SK-N-SH (cell line): ENCODE data around the gene PCP2. TPM values are rescaled to one million over a fixed set of nuclear protein-coding genes. Genes with fewer than 3 reads are reported as not detected.
A peak's percentile ranks its signal among the peaks of the same experiment; 100 is the strongest.

Experiments used
- CTCF ChIA-PET: fragments of 300-600, 350-600 bp; formaldehyde crosslinking; extraction: SDS; loops from one replicate; lab custom pipeline; 2021; lab: Yijun Ruan, JAX
- POLR2A ChIA-PET: fragments of 350-600 bp; sonication (Branson Sonifier 250); formaldehyde crosslinking; extraction: SDS; loops from one replicate; lab custom pipeline; 2020; ENCODE audit warnings: antibody characterized with exemption, inconsistent platforms; lab: Yijun Ruan, JAX
- DNase-seq: peaks from one replicate; pipeline ENCODE4 v3.0.0; 2012
- H2AFZ ChIP-seq: fragments of 200-600 bp; sonication (generic); 2 replicates; pipeline ENCODE4 v1.8.1; 2016; ENCODE audit warnings: antibody characterized with exemption, mild to moderate bottlenecking, low read depth
- H3F3A ChIP-seq: fragments of 200-600 bp; sonication (generic); replicated peaks from 2 replicates; pipeline ENCODE3; 2016; ENCODE audit warnings: antibody characterized with exemption, mild to moderate bottlenecking; ENCODE audit not compliant: insufficient read depth
- H3K27ac ChIP-seq, 2 experiments: fragments of 200-500 bp in 1 of 2; fragments of 200-600 bp in 1 of 2; sonication (Bioruptor generic) in 1 of 2; sonication (generic), shearing (Covaris generic) in 1 of 2; 2 replicates each; pipeline versions ENCODE4 v1.5.1 to v1.6.1; 2014 to 2016; ENCODE audit warnings: low read depth in 2 of 2, inconsistent platforms in 1 of 2, low read length in 1 of 2, mild to moderate bottlenecking in 1 of 2, mixed read lengths in 1 of 2
- H3K27me3 ChIP-seq: fragments of 200-600 bp; sonication (generic), shearing (Covaris generic); 2 replicates; pipeline ENCODE4 v1.6.1; 2016; ENCODE audit warnings: mixed run types; ENCODE audit not compliant: insufficient read depth
- H3K36me3 ChIP-seq, 2 experiments: fragments of 200-500 bp in 1 of 2; fragments of 200-600 bp in 1 of 2; sonication (Bioruptor generic) in 1 of 2; sonication (generic) in 1 of 2; replicated peaks in 1 of 2; 2 replicates each; pipeline versions ENCODE3 to v1.5.1; 2014 to 2016; ENCODE audit warnings: low read length in 1 of 2, mild to moderate bottlenecking in 1 of 2; ENCODE audit not compliant: insufficient read depth in 2 of 2, control insufficient read depth in 1 of 2
- H3K4me1 ChIP-seq, 2 experiments: fragments of 200-500 bp in 1 of 2; fragments of 200-600 bp in 1 of 2; sonication (Bioruptor generic) in 1 of 2; sonication (generic), shearing (Covaris generic) in 1 of 2; 2 replicates each; pipeline versions ENCODE4 v1.5.1 to v1.6.1; 2014 to 2016; ENCODE audit warnings: low read depth in 1 of 2, low read length in 1 of 2, mixed run types in 1 of 2; ENCODE audit not compliant: insufficient read depth in 2 of 2, control insufficient read depth in 1 of 2
- H3K4me2 ChIP-seq: fragments of 200-600 bp; sonication (generic), shearing (Covaris generic); 2 replicates; pipeline ENCODE4 v1.6.1; 2017; ENCODE audit warnings: mixed run types
- H3K4me3 ChIP-seq, 2 experiments: fragments of 200-500 bp in 1 of 2; fragments of 200-600 bp in 1 of 2; sonication (Bioruptor generic) in 1 of 2; sonication (generic), shearing (Covaris generic) in 1 of 2; 2 replicates each; pipeline versions ENCODE4 v1.5.1 to v1.8.1; 2014 to 2016; ENCODE audit warnings: low read depth in 2 of 2, inconsistent platforms in 1 of 2, low read length in 1 of 2, mild to moderate bottlenecking in 1 of 2, mixed read lengths in 1 of 2, moderate library complexity in 1 of 2
- H3K79me2 ChIP-seq: fragments of 200-600 bp; sonication (generic); 2 replicates; pipeline ENCODE4 v1.8.1; 2017; ENCODE audit warnings: mild to moderate bottlenecking; ENCODE audit not compliant: insufficient read depth
- H3K9ac ChIP-seq: fragments of 200-600 bp; sonication (generic); 2 replicates; pipeline ENCODE4 v1.6.1; 2017; ENCODE audit warnings: mixed run types
- H3K9me2 ChIP-seq: fragments of 200-600 bp; sonication (generic); 2 replicates; pipeline ENCODE4 v1.6.1; 2017; ENCODE audit warnings: mixed run types
- H3K9me3 ChIP-seq: fragments of 200-600 bp; sonication (generic); 2 replicates; pipeline ENCODE4 v1.6.1; 2017; ENCODE audit warnings: mixed run types, mild to moderate bottlenecking, moderate library complexity
- H4K20me1 ChIP-seq: fragments of 200-600 bp; sonication (generic); 2 replicates; pipeline ENCODE4 v1.6.1; 2017; ENCODE audit warnings: mild to moderate bottlenecking, mixed run types; ENCODE audit not compliant: insufficient read depth
- CHD2 ChIP-seq: fragments of 150-350 bp; IDR thresholded peaks from 2 replicates; pipeline ENCODE4 v1.6.1; 2018; ENCODE audit warnings: low read length; ENCODE audit not compliant: partially characterized antibody
- ELF1 ChIP-seq: IDR thresholded peaks from 2 replicates; pipeline ENCODE4 v1.4.0; 2012
- EP300 ChIP-seq, 2 experiments: IDR thresholded peaks; 2 replicates each; pipeline versions ENCODE4 v1.4.0 to v1.6.1; 2012; ENCODE audit warnings: borderline replicate concordance in 1 of 2, low read depth in 1 of 2, low read length in 1 of 2
- MXI1 ChIP-seq: IDR thresholded peaks from 2 replicates; pipeline ENCODE4 v1.6.1; 2012; ENCODE audit warnings: mild to moderate bottlenecking, low read depth, low read length, improper control_type of control experiment
- NRF1 ChIP-seq: IDR thresholded peaks from 2 replicates; pipeline ENCODE4 v1.6.1; 2012; ENCODE audit warnings: low read depth, mild to moderate bottlenecking, low read length
- POLR2AphosphoS5 ChIP-seq: IDR thresholded peaks from 2 replicates; pipeline ENCODE4 v1.6.1; 2012; ENCODE audit warnings: low read depth, low read length
- RFX5 ChIP-seq: IDR thresholded peaks from 2 replicates; pipeline ENCODE4 v1.6.1; 2012; ENCODE audit warnings: mild to moderate bottlenecking, improper control_type of control experiment, low read length
- RXRA ChIP-seq: IDR thresholded peaks from 2 replicates; pipeline ENCODE4 v1.4.0; 2012; ENCODE audit warnings: low read depth, mild to moderate bottlenecking, borderline replicate concordance
- TAF1 ChIP-seq: IDR thresholded peaks from 2 replicates; pipeline ENCODE4 v1.6.1; 2012; ENCODE audit warnings: low read depth, mild to moderate bottlenecking, low read length, moderate library complexity, borderline replicate concordance
- TCF12 ChIP-seq: IDR thresholded peaks from 2 replicates; pipeline ENCODE4 v1.4.0; 2012
- TEAD4 ChIP-seq: IDR thresholded peaks from 2 replicates; pipeline ENCODE4 v1.4.0; 2012; ENCODE audit warnings: mild to moderate bottlenecking, borderline replicate concordance; ENCODE audit not compliant: insufficient read depth
- YY1 ChIP-seq: IDR thresholded peaks from 2 replicates; pipeline ENCODE4 v1.4.0; 2012; ENCODE audit warnings: low read depth, mild to moderate bottlenecking
- whole genome bisulfite sequencing: methylation state at CpG from one replicate; pipeline ENCODE4 v1.1.6; 2017; ENCODE audit warnings: low lambda C conversion rate; 5-methylcytosine and 5-hydroxymethylcytosine counted together
- polyA plus RNA-seq, 3 experiments: library from polyadenylated mRNA; depleted of rRNA; stranded (reverse); fragments of >200 nt; gene quantifications; 2 replicates each; pipeline ENCODE4 v1.2.3, GENCODE V29; 2012
- TF ChIP-seq, protein P1 (sequence below): fragments of 150-350 bp; IDR thresholded peaks from 2 replicates; pipeline ENCODE4 v1.6.1; 2017; ENCODE audit warnings: antibody characterized with exemption, low read length, low read depth, borderline replicate concordance
- TF ChIP-seq, protein P2 (sequence below): IDR thresholded peaks from 2 replicates; pipeline ENCODE4 v1.4.0; 2012; ENCODE audit warnings: low read depth
- TF ChIP-seq, protein P3 (sequence below): IDR thresholded peaks from 2 replicates; pipeline ENCODE4 v1.4.0; 2012; ENCODE audit warnings: low read depth, borderline replicate concordance
- TF ChIP-seq, protein P4 (sequence below): fragments of 200-600 bp; sonication (generic); IDR thresholded peaks from 2 replicates; pipeline ENCODE4 v1.6.1; 2017; ENCODE audit warnings: antibody characterized with exemption, mild to moderate bottlenecking, moderate library complexity
- TF ChIP-seq, protein P5 (sequence below): IDR thresholded peaks from 2 replicates; pipeline ENCODE4 v1.6.1; 2012; ENCODE audit warnings: mild to moderate bottlenecking, low read depth, low read length, moderate library complexity

PCP2 gene
- polyA plus RNA-seq, 1 of the 3 experiments (the other 2 are of a cell fraction): not detected

DNA sequence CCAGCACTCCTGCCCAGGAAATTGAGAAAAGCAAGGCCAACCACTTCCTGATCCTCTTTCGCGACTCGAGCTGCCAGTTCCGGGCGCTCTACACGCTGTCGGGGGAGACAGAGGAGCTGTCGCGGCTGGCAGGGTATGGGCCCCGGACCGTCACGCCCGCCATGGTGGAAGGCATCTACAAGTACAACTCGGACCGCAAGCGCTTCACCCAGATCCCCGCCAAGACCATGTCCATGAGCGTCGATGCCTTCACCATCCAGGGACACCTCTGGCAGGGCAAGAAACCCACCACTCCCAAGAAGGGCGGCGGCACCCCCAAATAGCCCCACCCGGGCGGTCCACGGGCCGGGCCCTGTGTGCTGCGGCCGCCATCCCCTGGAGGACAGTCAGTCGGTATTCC, 15.8 kb downstream of the PCP2 start:
- Histone ChIP-seq H3K9me2 (no peaks in the 10 kb centered on the region), H4K20me1 (no peaks in the 10 kb centered on the region), H3K9ac (no peak overlapping the region), H3K27me3 (no peaks in the 10 kb centered on the region), H3F3A (peaks cover 4% of the 10 kb centered on the region), H2AFZ (no peak overlapping the region), H3K36me3 (peaks cover 3 to 31% of the 10 kb centered on the region in 2 experiments), H3K9me3 (no peaks in the 10 kb centered on the region), H3K4me2 (no peak overlapping the region), H3K79me2 (no peaks in the 10 kb centered on the region), H3K4me1 (peaks cover 0 to 42% of the 10 kb centered on the region in 2 experiments; a peak in 1 of 4 replicates), H3K4me3 (no peak overlapping the region), H3K27ac (peak overlapping the region in 1 of 2 experiments; percentile 98; a peak in 2 of 4 replicates)
- CTCF ChIA-PET: interaction anchor here (0.7 to 4.1 kb wide), 7 partner anchors 12 to 264 kb away, joined by 3 to 40 read pairs (median 5); partner anchors contain the start of genes CAMSAP3 and TRAPPC5
- no peak for TF ChIP-seq TCF12
- TF ChIP-seq TEAD4: no peak
- TF ChIP-seq EP300 (IDR thresholded peaks at IDR 0.05; ENCODE audit: borderline replicate concordance in 1 of 2, low read depth in 1 of 2, low read length in 1 of 2): no peak
- TF ChIP-seq RXRA: no peak
- no peak for TF ChIP-seq CHD2
- no peak for TF ChIP-seq MXI1
- TF ChIP-seq, protein P1, sequence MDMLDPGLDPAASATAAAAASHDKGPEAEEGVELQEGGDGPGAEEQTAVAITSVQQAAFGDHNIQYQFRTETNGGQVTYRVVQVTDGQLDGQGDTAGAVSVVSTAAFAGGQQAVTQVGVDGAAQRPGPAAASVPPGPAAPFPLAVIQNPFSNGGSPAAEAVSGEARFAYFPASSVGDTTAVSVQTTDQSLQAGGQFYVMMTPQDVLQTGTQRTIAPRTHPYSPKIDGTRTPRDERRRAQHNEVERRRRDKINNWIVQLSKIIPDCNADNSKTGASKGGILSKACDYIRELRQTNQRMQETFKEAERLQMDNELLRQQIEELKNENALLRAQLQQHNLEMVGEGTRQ: no peak
- no peak for TF ChIP-seq RFX5
- TF ChIP-seq, protein P2, sequence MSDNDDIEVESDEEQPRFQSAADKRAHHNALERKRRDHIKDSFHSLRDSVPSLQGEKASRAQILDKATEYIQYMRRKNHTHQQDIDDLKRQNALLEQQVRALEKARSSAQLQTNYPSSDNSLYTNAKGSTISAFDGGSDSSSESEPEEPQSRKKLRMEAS: no peak
- TF ChIP-seq, protein P3, sequence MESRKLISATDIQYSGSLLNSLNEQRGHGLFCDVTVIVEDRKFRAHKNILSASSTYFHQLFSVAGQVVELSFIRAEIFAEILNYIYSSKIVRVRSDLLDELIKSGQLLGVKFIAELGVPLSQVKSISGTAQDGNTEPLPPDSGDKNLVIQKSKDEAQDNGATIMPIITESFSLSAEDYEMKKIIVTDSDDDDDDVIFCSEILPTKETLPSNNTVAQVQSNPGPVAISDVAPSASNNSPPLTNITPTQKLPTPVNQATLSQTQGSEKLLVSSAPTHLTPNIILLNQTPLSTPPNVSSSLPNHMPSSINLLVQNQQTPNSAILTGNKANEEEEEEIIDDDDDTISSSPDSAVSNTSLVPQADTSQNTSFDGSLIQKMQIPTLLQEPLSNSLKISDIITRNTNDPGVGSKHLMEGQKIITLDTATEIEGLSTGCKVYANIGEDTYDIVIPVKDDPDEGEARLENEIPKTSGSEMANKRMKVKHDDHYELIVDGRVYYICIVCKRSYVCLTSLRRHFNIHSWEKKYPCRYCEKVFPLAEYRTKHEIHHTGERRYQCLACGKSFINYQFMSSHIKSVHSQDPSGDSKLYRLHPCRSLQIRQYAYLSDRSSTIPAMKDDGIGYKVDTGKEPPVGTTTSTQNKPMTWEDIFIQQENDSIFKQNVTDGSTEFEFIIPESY: no peak
- TF ChIP-seq, protein P4, sequence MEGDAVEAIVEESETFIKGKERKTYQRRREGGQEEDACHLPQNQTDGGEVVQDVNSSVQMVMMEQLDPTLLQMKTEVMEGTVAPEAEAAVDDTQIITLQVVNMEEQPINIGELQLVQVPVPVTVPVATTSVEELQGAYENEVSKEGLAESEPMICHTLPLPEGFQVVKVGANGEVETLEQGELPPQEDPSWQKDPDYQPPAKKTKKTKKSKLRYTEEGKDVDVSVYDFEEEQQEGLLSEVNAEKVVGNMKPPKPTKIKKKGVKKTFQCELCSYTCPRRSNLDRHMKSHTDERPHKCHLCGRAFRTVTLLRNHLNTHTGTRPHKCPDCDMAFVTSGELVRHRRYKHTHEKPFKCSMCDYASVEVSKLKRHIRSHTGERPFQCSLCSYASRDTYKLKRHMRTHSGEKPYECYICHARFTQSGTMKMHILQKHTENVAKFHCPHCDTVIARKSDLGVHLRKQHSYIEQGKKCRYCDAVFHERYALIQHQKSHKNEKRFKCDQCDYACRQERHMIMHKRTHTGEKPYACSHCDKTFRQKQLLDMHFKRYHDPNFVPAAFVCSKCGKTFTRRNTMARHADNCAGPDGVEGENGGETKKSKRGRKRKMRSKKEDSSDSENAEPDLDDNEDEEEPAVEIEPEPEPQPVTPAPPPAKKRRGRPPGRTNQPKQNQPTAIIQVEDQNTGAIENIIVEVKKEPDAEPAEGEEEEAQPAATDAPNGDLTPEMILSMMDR: no peak
- no peak for TF ChIP-seq TAF1
- TF ChIP-seq YY1: no peak
- no peak for TF ChIP-seq ELF1
- TF ChIP-seq NRF1: no peak
- TF ChIP-seq, protein P5, sequence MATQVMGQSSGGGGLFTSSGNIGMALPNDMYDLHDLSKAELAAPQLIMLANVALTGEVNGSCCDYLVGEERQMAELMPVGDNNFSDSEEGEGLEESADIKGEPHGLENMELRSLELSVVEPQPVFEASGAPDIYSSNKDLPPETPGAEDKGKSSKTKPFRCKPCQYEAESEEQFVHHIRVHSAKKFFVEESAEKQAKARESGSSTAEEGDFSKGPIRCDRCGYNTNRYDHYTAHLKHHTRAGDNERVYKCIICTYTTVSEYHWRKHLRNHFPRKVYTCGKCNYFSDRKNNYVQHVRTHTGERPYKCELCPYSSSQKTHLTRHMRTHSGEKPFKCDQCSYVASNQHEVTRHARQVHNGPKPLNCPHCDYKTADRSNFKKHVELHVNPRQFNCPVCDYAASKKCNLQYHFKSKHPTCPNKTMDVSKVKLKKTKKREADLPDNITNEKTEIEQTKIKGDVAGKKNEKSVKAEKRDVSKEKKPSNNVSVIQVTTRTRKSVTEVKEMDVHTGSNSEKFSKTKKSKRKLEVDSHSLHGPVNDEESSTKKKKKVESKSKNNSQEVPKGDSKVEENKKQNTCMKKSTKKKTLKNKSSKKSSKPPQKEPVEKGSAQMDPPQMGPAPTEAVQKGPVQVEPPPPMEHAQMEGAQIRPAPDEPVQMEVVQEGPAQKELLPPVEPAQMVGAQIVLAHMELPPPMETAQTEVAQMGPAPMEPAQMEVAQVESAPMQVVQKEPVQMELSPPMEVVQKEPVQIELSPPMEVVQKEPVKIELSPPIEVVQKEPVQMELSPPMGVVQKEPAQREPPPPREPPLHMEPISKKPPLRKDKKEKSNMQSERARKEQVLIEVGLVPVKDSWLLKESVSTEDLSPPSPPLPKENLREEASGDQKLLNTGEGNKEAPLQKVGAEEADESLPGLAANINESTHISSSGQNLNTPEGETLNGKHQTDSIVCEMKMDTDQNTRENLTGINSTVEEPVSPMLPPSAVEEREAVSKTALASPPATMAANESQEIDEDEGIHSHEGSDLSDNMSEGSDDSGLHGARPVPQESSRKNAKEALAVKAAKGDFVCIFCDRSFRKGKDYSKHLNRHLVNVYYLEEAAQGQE: no peak
- TF ChIP-seq POLR2AphosphoS5: no peak
- 91% methylated on average over 8 of the region's 28 CpGs for WGBS
- no peak for DNase-seq
- POLR2A ChIA-PET: interaction anchor here (1.9 to 2.6 kb wide), 3 partner anchors 12 to 22 kb away, joined by 6 to 16 read pairs (median 11); partner anchors contain the start of genes CAMSAP3, PET100 and XAB2
